ENCODE results near the gene NOTUM. TPM values are rescaled to one million over a fixed set of nuclear protein-coding genes. Genes with fewer than 3 reads are reported as not detected.
A peak's percentile ranks its signal among the peaks of the same experiment; 100 is the strongest.

Gene NOTUM
- total and polyA plus RNA-seq, 9 donors = 0.05 to 0.36 (median 0.22) TPM; not detected in 5

DNA sequence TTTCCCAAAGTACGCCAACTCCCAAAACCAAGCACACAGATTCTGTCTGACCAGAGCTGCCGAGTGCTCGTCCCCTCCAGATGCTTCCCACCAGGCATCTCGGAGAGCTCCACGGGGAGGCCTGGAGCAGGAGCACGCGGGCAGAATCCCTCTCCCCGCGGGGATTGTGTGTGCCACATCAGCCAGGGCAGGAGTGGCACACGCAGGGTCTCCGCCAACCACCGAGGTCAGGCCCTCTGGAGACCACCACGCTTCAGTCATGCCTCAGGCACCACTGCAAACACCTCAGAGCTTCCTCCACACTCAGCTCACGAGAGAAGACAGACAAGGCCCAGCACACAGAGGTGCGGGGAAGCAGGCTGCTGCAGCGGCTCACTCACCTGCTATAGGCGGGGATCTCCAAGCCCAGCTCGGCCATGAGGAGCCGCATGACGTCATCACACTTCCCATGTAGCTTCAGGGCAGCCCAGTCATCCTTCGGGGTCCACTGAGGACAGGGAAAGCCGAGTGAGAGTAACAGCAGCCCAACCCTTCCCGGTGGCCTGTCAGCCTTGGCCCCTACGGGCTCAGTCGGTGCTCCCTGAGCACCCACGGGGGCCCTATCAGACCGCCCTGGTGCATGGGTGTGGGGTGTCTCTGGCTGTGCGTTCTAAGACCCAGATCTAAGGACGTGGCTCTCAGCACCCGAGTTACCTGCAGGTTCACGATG, 47.4 kb downstream of the NOTUM start:
- WGBS, 3 donors = 91 to 94% (median 92%) methylated on average over 30 to 31 of the region's 31 CpGs
- H3K27me3 ChIP-seq = no peaks in the 10 kb centered on the region
- intact Hi-C loops (cut with DNase I) = no loop called here
- H3K4me3 ChIP-seq = no peak overlapping the region
- DNase-seq = no peak
- no peaks in the 10 kb centered on the region for H3K9me3 ChIP-seq
- no peak for TF ChIP-seq EP300 (IDR thresholded peaks at IDR 0.05)
- TF ChIP-seq, protein P1, sequence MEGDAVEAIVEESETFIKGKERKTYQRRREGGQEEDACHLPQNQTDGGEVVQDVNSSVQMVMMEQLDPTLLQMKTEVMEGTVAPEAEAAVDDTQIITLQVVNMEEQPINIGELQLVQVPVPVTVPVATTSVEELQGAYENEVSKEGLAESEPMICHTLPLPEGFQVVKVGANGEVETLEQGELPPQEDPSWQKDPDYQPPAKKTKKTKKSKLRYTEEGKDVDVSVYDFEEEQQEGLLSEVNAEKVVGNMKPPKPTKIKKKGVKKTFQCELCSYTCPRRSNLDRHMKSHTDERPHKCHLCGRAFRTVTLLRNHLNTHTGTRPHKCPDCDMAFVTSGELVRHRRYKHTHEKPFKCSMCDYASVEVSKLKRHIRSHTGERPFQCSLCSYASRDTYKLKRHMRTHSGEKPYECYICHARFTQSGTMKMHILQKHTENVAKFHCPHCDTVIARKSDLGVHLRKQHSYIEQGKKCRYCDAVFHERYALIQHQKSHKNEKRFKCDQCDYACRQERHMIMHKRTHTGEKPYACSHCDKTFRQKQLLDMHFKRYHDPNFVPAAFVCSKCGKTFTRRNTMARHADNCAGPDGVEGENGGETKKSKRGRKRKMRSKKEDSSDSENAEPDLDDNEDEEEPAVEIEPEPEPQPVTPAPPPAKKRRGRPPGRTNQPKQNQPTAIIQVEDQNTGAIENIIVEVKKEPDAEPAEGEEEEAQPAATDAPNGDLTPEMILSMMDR (IDR thresholded peaks at IDR 0.05) = no peak
- TF ChIP-seq POLR2A (IDR thresholded peaks at IDR 0.05) = no peak
- peaks cover 6% of the 10 kb centered on the region for H3K4me1 ChIP-seq (ENCODE audit: insufficient read depth)
- H3K36me3 ChIP-seq = no peaks in the 10 kb centered on the region
- no peak overlapping the region for H3K27ac ChIP-seq

DNA sequence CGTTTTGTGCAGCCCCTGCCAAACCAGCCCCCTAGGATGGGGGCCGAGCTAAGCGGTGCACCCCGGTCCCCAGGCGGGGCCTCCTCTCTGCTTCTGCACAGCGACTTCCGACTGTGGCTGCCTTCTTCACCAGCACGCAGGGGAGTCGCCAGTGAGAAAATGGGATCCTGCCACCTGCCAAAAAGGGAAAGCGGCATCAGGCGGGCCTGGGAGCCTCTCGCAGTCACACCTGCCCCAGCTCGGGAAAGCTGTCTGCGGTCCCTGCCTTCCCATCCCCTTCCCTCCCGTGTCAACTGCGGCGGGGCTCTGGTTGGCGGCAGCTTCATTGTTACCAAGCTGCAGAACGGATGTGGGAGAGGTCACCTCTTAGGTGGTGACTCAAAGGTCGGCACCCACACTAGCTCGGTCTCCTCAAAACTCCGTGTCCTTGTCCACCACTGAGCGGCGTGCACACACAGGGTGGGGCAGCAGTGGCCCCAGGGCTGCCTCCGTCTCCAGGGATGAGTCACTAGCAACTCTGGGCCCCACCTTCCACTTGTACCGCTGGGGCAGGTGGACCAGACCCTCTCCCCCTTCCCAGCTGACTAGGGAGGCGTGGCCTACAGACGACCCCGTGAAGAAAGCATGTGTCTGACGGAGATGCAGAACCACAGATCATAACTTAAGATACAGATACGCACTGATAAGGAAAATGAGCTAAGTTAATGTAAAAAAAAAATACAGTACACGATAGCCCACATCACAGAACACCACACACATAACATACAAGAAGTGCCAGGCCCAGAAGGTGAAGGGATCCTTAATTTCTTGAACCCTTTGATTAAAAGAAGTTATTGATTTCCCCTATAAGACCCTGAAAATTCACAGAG, 48.3 kb downstream of the NOTUM start:
- no peak overlapping the region for H3K27ac ChIP-seq
- H3K4me3 ChIP-seq = no peak overlapping the region
- H3K36me3 ChIP-seq = no peaks in the 10 kb centered on the region
- 90 to 93% (median 91%) methylated on average over 32 of the region's 32 CpGs for WGBS, 3 donors
- no peaks in the 10 kb centered on the region for H3K9me3 ChIP-seq
- DNase-seq = no peak
- TF ChIP-seq, protein P1 (IDR thresholded peaks at IDR 0.05) = no peak
- TF ChIP-seq POLR2A (IDR thresholded peaks at IDR 0.05) (no peak), EP300 (IDR thresholded peaks at IDR 0.05) (no peak)
- H3K27me3 ChIP-seq = no peaks in the 10 kb centered on the region
- intact Hi-C loops (cut with DNase I) = no loop called here
- peaks cover 5% of the 10 kb centered on the region for H3K4me1 ChIP-seq (ENCODE audit: insufficient read depth)

DNA sequence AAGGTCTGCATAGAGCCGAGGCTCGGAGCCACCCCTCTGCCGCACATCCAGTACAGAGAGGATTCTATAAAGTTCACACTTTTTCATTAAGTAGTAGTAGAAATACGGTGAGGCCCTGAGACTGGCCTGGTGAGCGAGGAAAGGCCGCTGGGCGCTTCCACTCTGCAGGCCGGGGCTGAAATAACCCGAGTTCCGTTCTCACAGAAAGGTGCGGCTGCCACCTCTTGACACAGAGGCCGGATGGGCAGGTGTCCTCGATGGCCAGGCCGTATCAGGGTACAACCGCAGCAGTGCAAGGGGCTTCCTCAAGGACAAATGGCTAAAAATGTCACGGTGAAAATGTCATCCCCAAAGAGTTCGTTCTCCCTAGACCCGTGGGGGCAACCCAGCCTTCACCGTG, 49.0 kb downstream of the NOTUM start:
- Histone ChIP-seq H3K36me3 (no peaks in the 10 kb centered on the region), H3K4me3 (no peak overlapping the region), H3K27ac (peak overlapping the region in 1 of 2 donors; percentile 67), H3K9me3 (no peaks in the 10 kb centered on the region), H3K27me3 (no peaks in the 10 kb centered on the region), H3K4me1 (ENCODE audit: insufficient read depth) (peaks cover 2% of the 10 kb centered on the region)
- DNase-seq = no peak
- intact Hi-C loops (cut with DNase I) = no loop called here
- WGBS, 3 donors = 74 to 85% (median 79%) methylated on average over 19 of the region's 19 CpGs
- TF ChIP-seq EP300 (IDR thresholded peaks at IDR 0.05) (no peak), POLR2A (IDR thresholded peaks at IDR 0.05) (no peak)
- TF ChIP-seq, protein P1 (IDR thresholded peaks at IDR 0.05) = no peak

DNA sequence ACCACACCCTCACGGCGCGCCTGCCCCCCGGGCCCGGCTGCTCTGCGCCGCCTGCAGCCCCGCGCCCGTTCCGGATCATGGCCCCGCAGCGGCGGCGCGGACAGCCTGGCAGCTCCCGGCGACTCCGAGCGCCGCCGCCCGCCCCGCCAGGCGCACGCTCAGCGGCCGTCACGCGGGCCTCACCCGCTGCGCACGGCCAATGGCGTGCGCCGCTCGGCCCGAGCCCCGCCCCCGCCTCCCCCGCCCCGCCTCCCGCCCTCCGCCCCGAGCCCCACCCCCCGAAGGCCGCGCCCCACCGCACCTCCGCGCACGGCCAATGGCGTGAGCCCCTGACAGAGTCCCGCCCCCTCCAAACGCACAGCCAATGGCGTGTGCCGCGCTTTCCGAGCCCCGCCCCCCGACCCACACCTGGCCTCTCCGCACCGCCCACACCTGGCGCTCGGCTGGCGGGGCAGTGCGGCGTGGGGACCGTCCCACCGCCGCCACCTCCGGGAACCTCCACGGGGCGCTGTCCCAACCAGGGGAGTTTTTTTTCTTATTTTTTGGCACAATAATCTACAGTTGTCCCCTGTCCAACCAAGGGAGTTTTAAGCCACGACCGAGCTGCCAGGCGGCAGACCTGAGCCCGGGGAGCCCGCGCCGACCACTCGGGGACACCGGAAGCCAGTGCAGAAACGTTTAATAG, 49.6 kb downstream of the NOTUM start, which contains the start of gene PCYT2:
PCYT2 (minus strand) TSS at position 123 of the 685 bp plus-strand sequence; CDS start at position 79, 44 bp downstream.
- H3K27me3 ChIP-seq = no peaks in the 10 kb centered on the region
- peaks cover 1% of the 10 kb centered on the region for H3K4me1 ChIP-seq (ENCODE audit: insufficient read depth)
- WGBS, 3 donors = 1 to 3% (median 1%) methylated on average over 38 to 84 of the region's 84 CpGs
- no peaks in the 10 kb centered on the region for H3K9me3 ChIP-seq
- no peaks in the 10 kb centered on the region for H3K36me3 ChIP-seq
- TF ChIP-seq, protein P1 (IDR thresholded peaks at IDR 0.05) = no peak
- TF ChIP-seq POLR2A (IDR thresholded peaks at IDR 0.05) (no peak), EP300 (IDR thresholded peaks at IDR 0.05) (no peak)
- H3K4me3 ChIP-seq = peak within 1 kb of the TSS; percentile 66
- H3K27ac ChIP-seq = peak within 1 kb of the TSS in 1 of 2 donors; percentile 67
- intact Hi-C loops (cut with DNase I) = no loop called here
- DNase-seq = peak; percentile 90 to 96 (median 93)

Data from ovary (tissue), 9 donors.